ENCODE measurements around the gene MED31. TPM values are rescaled to one million over a fixed set of nuclear protein-coding genes. Genes with fewer than 3 reads are reported as not detected.
A peak's percentile ranks its signal among the peaks of the same experiment; 100 is the strongest.
"Not testable (repeated sequence)": the region's sequence is repeated elsewhere in the genome, so short reads cannot be mapped to it uniquely, and the experiment has no call there.

The MED31 gene
- total RNA-seq (2014; rRNA removed; shearing (Covaris generic)), result 13.4 and 29.9 TPM in 2 replicates

- peak; percentile 95 for DNase-seq (ENCODE audit: low read depth)
These were observed at the start of gene MED31, which contains the start of gene C17orf100 for GRCh38 chr17:6651354-6651918. Gene MED31 (minus strand): TSS chr17:6651605. CDS start chr17:6651528, 77 bp downstream. Gene C17orf100 (plus strand): TSS chr17:6651762. CDS start chr17:6651914, 152 bp downstream.

- no peak for DNase-seq (ENCODE audit: low read depth)
These were observed 49.5 kb upstream of the MED31 start for GRCh38 chr17:6700948-6701307.

GRCh38 chr17:6699997-6700947 lies 48.9 kb upstream of the MED31 start:
- DNase-seq (ENCODE audit: low read depth), result no peak

GRCh38 chr17:6698004-6698403 lies 46.6 kb upstream of the MED31 start:
- no peak for DNase-seq (ENCODE audit: low read depth)

GRCh38 chr17:6696906-6697305 lies 45.5 kb upstream of the MED31 start:
- DNase-seq (ENCODE audit: low read depth), result no peak

- no peak for DNase-seq (ENCODE audit: low read depth)
These were observed 44.2 kb upstream of the MED31 start for GRCh38 chr17:6695565-6695964.

GRCh38 chr17:6695051-6695450 lies 43.6 kb upstream of the MED31 start:
- no peak for DNase-seq (ENCODE audit: low read depth)

GRCh38 chr17:6691958-6692357 lies 40.6 kb upstream of the MED31 start:
- not testable (repeated sequence) for DNase-seq (ENCODE audit: low read depth)

GRCh38 chr17:6691546-6691945 lies 40.1 kb upstream of the MED31 start:
- DNase-seq (ENCODE audit: low read depth), result no peak

GRCh38 chr17:6690641-6691040 lies 39.2 kb upstream of the MED31 start:
- no peak for DNase-seq (ENCODE audit: low read depth)

GRCh38 chr17:6688944-6689343 lies 37.5 kb upstream of the MED31 start:
- no peak for DNase-seq (ENCODE audit: low read depth)

GRCh38 chr17:6686026-6686425 lies 34.6 kb upstream of the MED31 start:
- no peak for DNase-seq (ENCODE audit: low read depth)

- no peak for DNase-seq (ENCODE audit: low read depth)
These were observed 33.7 kb upstream of the MED31 start for GRCh38 chr17:6684881-6685767.

GRCh38 chr17:6684460-6684783 lies 33.0 kb upstream of the MED31 start:
- DNase-seq (ENCODE audit: low read depth), result no peak

- DNase-seq (ENCODE audit: low read depth), result no peak
These were observed 32.5 kb upstream of the MED31 start for GRCh38 chr17:6683730-6684459.

- no peak for DNase-seq (ENCODE audit: low read depth)
These were observed 31.8 kb upstream of the MED31 start for GRCh38 chr17:6683081-6683684.

GRCh38 chr17:6682339-6682738 lies 30.9 kb upstream of the MED31 start:
- no peak for DNase-seq (ENCODE audit: low read depth)

- DNase-seq (ENCODE audit: low read depth), result no peak
These were observed 30.3 kb upstream of the MED31 start for GRCh38 chr17:6681671-6682070.

GRCh38 chr17:6681176-6681575 lies 29.8 kb upstream of the MED31 start:
- DNase-seq (ENCODE audit: low read depth), result no peak

- DNase-seq (ENCODE audit: low read depth), result no peak
These were observed 27.8 kb upstream of the MED31 start for GRCh38 chr17:6679241-6679640.

- no peak for DNase-seq (ENCODE audit: low read depth)
These were observed 26.5 kb upstream of the MED31 start for GRCh38 chr17:6677946-6678345.
